Mucosa of descending colon (tissue), 3 donors: ENCODE data around the gene LANCL2. TPM values are rescaled to one million over a fixed set of nuclear protein-coding genes. Genes with fewer than 3 reads are reported as not detected.

Experiments used
- ATAC-seq: fragments of 200-7000 bp; cut with Tn5 transposase; one replicate; pipeline ENCODE4 v1.9.1; 2020; ENCODE audit warnings: mild to moderate bottlenecking, moderate library complexity
- DNase-seq, 3 donors: peaks; one replicate each; pipeline ENCODE4 v3.0.0-alpha.2; 2020
- H3K36me3 ChIP-seq: fragments of 200-600 bp; one replicate; pipeline ENCODE4 v1.8.0; 2021; ENCODE audit warnings: low read depth, mild to moderate bottlenecking
- H3K4me1 ChIP-seq: fragments of 200-600 bp; one replicate; pipeline ENCODE4 v1.8.0; 2021; ENCODE audit warnings: low read depth, mild to moderate bottlenecking
- H3K4me3 ChIP-seq: fragments of 200-600 bp; one replicate; pipeline ENCODE4 v1.8.0; 2021; ENCODE audit warnings: mild to moderate bottlenecking
- H3K9me3 ChIP-seq: fragments of 200-600 bp; one replicate; pipeline ENCODE4 v1.8.0; 2021; ENCODE audit warnings: mild to moderate bottlenecking
- CTCF ChIP-seq: fragments of 200-600 bp; IDR thresholded peaks from one replicate; pipeline ENCODE4 v1.8.0; 2022; ENCODE audit warnings: antibody characterized with exemption, mild to moderate bottlenecking
- intact Hi-C, 2 donors: fragments of 100-400 bp; cut with DNase I in 1 of 2; cut with micrococcal nuclease in 1 of 2; formaldehyde crosslinking; loops; one replicate each; pipeline versions ENCODE4 v1.11.0 to v1.11.1; 2022; cut with DNase I, micrococcal nuclease
- total RNA-seq, 3 donors: library from RNA; stranded (reverse); fragmentation: NEBNext Ultra II Directional in 2 of 3; extraction: Animal tissue kit (Norgen Biotek cat#: 25700) in 2 of 3; gene quantifications; one replicate each; pipeline versions ENCODE4 v1.2.1 to v1.2.4, GENCODE V29; 2021 to 2023
- donor health status: DM: no; HTN: no; CAD: no; lungs with moderate emphysema.
- donor health status: DM: no; HTN: no; CAD: no.
- donor health status: DM: no; HTN: yes; CAD: no.

LANCL2 gene
- total RNA-seq, 3 donors from 2014 or later: 15.3 to 18.0 (median 17.1) TPM

DNA sequence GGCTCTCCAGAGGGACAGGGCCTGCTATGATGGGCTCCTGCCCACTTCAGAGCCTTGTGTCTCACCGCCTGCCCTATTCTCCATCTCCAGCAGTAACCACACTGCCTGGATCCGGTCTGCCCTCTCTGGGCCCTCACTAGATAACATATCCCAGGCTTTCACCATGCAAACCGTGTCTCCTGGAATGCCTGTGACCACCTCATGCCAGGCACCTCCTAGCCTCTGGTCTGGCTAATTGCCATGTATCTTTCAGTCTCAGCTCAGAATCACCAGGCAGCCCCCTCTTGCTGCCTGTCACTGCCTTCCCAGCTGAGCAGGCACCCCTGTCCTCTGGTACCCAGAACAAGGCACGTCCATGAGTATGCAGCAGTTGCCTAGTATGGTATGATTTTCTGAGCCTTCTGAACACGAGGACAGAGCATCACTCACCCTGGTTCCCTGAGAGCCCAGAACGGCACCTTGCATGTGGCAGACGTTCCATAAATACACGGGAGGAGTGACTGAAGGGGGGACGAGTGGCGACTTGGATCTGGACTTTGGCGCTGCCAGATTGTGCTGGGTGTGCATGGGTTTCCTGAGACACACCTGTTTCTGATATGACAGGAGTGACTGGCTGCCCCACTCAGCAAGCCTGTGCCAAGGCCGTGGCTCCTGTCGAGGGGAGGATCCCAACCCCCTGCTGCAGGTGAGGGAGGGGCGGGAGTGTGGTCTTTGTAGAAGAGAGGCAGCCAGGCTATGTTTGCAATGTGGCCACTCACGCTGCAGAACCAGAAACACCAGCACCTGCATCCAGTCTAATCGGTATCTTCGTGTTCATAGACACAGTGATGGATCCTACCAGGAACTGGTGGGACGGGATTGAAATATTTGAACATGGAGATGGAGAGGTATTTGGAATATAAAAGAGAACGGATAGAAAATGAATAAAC is 112.0 kb downstream of the LANCL2 start:
- no peak for ATAC-seq
- intact Hi-C loops: no loop called here
- DNase-seq: no peak
- no peak overlapping the region for H3K4me3 ChIP-seq
- H3K9me3 ChIP-seq: no peaks in the 10 kb centered on the region
- H3K4me1 ChIP-seq: no peaks in the 10 kb centered on the region
- no peak for TF ChIP-seq CTCF
- no peaks in the 10 kb centered on the region for H3K36me3 ChIP-seq

DNA sequence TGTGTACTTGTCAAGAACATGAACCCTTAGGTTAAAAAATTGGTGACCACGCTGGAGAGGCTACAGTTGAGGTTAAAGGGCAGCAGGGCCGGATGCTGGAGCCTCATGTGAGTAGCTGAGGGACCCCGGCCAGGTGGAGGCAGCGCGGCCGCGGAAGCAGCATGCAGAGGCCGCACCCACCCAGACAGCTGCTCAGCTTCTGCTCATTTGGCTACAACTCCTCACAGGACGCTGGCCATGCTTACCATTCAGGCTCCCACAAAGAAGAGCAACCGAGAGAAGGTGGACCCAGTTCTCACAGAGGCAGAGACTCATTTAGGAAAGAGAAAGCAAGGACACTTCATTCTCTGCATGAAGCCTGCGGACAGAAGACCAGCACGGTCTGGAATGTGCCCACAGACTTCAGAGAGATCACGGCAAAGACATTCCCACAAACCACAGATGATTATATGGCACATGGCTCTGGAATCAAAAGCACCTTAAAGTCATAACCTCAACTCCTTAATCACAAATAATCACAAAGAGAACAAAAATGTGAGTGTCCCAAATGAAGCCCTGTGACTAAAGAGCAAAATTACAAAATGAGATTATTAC is 112.7 kb downstream of the LANCL2 start:
- H3K4me3 ChIP-seq: no peak overlapping the region
- no peak for TF ChIP-seq CTCF
- intact Hi-C loops: no loop called here
- H3K36me3 ChIP-seq: no peaks in the 10 kb centered on the region
- ATAC-seq (no peak), DNase-seq (no peak)
- no peaks in the 10 kb centered on the region for H3K4me1 ChIP-seq
- no peaks in the 10 kb centered on the region for H3K9me3 ChIP-seq

- Histone ChIP-seq H3K36me3 (no peaks in the 10 kb centered on the region), H3K9me3 (no peaks in the 10 kb centered on the region), H3K4me1 (no peaks in the 10 kb centered on the region), H3K4me3 (no peak overlapping the region)
- DNase-seq: no peak
- TF ChIP-seq CTCF: no peak
- ATAC-seq: no peak
- intact Hi-C loops: no loop called here
These were observed 113.6 kb downstream of the LANCL2 start for GRCh38 chr7:55478700-55479099.

DNA sequence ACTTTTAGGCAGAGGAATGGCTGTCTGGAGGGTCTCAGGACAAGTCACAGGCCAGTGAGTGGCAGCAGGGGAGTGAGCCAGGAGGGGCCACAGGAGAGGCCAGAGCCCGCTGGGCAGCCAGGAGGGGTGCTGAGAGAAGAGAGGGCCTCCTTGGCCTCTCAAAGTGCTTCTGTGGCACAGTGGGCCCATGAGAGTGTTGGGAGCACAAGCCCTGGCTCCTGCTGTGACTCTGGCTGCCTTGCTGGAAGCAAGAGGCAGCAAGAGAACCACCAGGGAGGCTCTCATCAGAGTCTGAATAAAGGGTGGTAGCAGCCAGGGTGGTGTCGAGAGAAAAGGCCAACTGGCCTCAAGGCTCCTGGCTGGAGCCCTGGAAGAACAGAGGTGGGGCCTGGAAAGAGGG is 116.0 kb downstream of the LANCL2 start:
- ATAC-seq (no peak), DNase-seq (no peak)
- intact Hi-C loops: no loop called here
- H3K4me3 ChIP-seq: no peak overlapping the region
- H3K9me3 ChIP-seq: no peaks in the 10 kb centered on the region
- TF ChIP-seq CTCF: no peak
- no peaks in the 10 kb centered on the region for H3K36me3 ChIP-seq
- no peaks in the 10 kb centered on the region for H3K4me1 ChIP-seq

- ATAC-seq (no peak), DNase-seq (no peak)
- intact Hi-C loops: no loop called here
- no peak for TF ChIP-seq CTCF
- H3K36me3 ChIP-seq: no peaks in the 10 kb centered on the region
- H3K4me1 ChIP-seq: no peaks in the 10 kb centered on the region
- no peaks in the 10 kb centered on the region for H3K9me3 ChIP-seq
- H3K4me3 ChIP-seq: no peak overlapping the region
These were observed 117.9 kb downstream of the LANCL2 start for GRCh38 chr7:55483046-55483445.

Other genes starting within 250 kb of the LANCL2 start
- gene VOPP1, start 207.2 kb downstream of the LANCL2 start, total RNA-seq: 10 to 100 TPM; 57.8 to 83.5 (median 75.2) TPM